Fibroblast of lung (primary cell): ENCODE measurements around the gene CEACAM5.
"Not testable (repeated sequence)": the region's sequence is repeated elsewhere in the genome, so short reads cannot be mapped to it uniquely, and the experiment has no call there.

ENCODE experiments used
- CTCF ChIP-seq, 2 donors: IDR thresholded peaks in 1 of 2; conservative IDR thresholded peaks in 1 of 2; 1 replicate in 1 of 2; 2 replicates in 1 of 2; pipeline ENCODE4 v1.5.1; 2011 to 2012; ENCODE audit warnings: low read length in 2 of 2, control low read depth in 1 of 2, inconsistent platforms in 1 of 2, low read depth in 1 of 2, mild to moderate bottlenecking in 1 of 2
- EZH2 ChIP-seq: IDR thresholded peaks from 2 replicates; pipeline ENCODE4 v1.5.1; 2012; ENCODE audit warnings: low read length, control low read depth, mild to moderate bottlenecking; ENCODE audit errors: missing control alignments

DNA sequence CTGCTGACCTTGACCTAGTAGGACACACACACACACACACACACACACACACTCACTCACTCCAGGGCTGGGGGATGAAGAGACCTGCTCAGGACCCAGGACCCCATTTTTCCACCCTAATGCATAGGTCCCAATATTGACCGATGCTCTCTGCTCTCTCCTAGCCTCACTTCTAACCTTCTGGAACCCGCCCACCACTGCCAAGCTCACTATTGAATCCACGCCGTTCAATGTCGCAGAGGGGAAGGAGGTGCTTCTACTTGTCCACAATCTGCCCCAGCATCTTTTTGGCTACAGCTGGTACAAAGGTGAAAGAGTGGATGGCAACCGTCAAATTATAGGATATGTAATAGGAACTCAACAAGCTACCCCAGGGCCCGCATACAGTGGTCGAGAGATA lies 1.1 kb downstream of the CEACAM5 start:
- not testable (repeated sequence) for TF ChIP-seq EZH2; CTCF (conservative IDR thresholded peaks at IDR 0.05 in 1 of 2, IDR thresholded peaks at IDR 0.05 in 1 of 2; ENCODE audit: low read depth in 1 of 2, low read length in 2 of 2)
